Neural crest cell (in vitro differentiated cells): ENCODE measurements around the gene MAML3. TPM values are rescaled to one million over a fixed set of nuclear protein-coding genes. Genes with fewer than 3 reads are reported as not detected.

Source experiments
- DNase-seq: peaks from one replicate; pipeline ENCODE4 v3.0.0; 2021; ENCODE audit warnings: low read depth, mixed read lengths, low spot score
- H3K27ac Mint-ChIP-seq: one replicate; pipeline ENCODE4 v1.8.0; 2021; ENCODE audit warnings: mild to moderate bottlenecking, mixed read lengths; ENCODE audit not compliant: unreplicated experiment
- H3K27me3 Mint-ChIP-seq: 2 replicates; pipeline ENCODE4 v1.8.0; 2021; ENCODE audit warnings: low read depth, mild to moderate bottlenecking, mixed read lengths
- H3K36me3 Mint-ChIP-seq: 2 replicates; pipeline ENCODE4 v1.8.0; 2021; ENCODE audit warnings: low read depth, mild to moderate bottlenecking, mixed read lengths
- H3K4me1 Mint-ChIP-seq: 2 replicates; pipeline ENCODE4 v1.8.0; 2021; ENCODE audit warnings: mixed read lengths
- H3K4me3 Mint-ChIP-seq: one replicate; pipeline ENCODE4 v1.8.0; 2021; ENCODE audit warnings: mild to moderate bottlenecking, mixed read lengths
- H3K9me3 Mint-ChIP-seq: 2 replicates; pipeline ENCODE4 v1.8.0; 2021; ENCODE audit warnings: mixed read lengths
- CTCF ChIP-seq: fragments of 200-600 bp; sonication (generic); conservative IDR thresholded peaks from 2 replicates; pipeline ENCODE4 v1.5.0; 2021; ENCODE audit warnings: antibody characterized with exemption, mild to moderate bottlenecking
- total RNA-seq: library from RNA; stranded (reverse); gene quantifications from 2 replicates; pipeline ENCODE4 v1.2.1, GENCODE V29; 2021

Gene MAML3
- total RNA-seq, 1 donor from 2014 or later: 21.8 TPM

- TF ChIP-seq CTCF: no peak
- Mint-ChIP-seq H3K36me3 (no peaks in the 10 kb centered on the region), H3K27me3 (no peaks in the 10 kb centered on the region), H3K4me1 (peaks cover 29% of the 10 kb centered on the region), H3K27ac (no peak overlapping the region), H3K4me3 (no peak overlapping the region), H3K9me3 (no peaks in the 10 kb centered on the region)
- no peak for DNase-seq
Measured at GRCh38 chr4:140061659-140062289, 92.2 kb downstream of the MAML3 start.

- H3K27ac Mint-ChIP-seq: no peak overlapping the region
- H3K9me3 Mint-ChIP-seq: no peaks in the 10 kb centered on the region
- no peaks in the 10 kb centered on the region for H3K36me3 Mint-ChIP-seq
- H3K4me3 Mint-ChIP-seq: no peak overlapping the region
- H3K4me1 Mint-ChIP-seq: peaks cover 25% of the 10 kb centered on the region
- no peaks in the 10 kb centered on the region for H3K27me3 Mint-ChIP-seq
- no peak for DNase-seq
- TF ChIP-seq CTCF: no peak
Measured at GRCh38 chr4:140061194-140061593, 92.8 kb downstream of the MAML3 start.

GRCh38 chr4:140059159-140059558 is 94.8 kb downstream of the MAML3 start:
- Mint-ChIP-seq H3K27me3 (no peaks in the 10 kb centered on the region), H3K4me1 (peaks cover 25% of the 10 kb centered on the region), H3K36me3 (no peaks in the 10 kb centered on the region), H3K4me3 (no peak overlapping the region), H3K27ac (no peak overlapping the region), H3K9me3 (no peaks in the 10 kb centered on the region)
- no peak for TF ChIP-seq CTCF
- no peak for DNase-seq

GRCh38 chr4:140057701-140058100 is 96.3 kb downstream of the MAML3 start:
- Mint-ChIP-seq H3K4me1 (peaks cover 25% of the 10 kb centered on the region), H3K36me3 (no peaks in the 10 kb centered on the region), H3K27me3 (no peaks in the 10 kb centered on the region), H3K27ac (no peak overlapping the region), H3K9me3 (no peaks in the 10 kb centered on the region), H3K4me3 (no peak overlapping the region)
- no peak for DNase-seq
- TF ChIP-seq CTCF: no peak

- no peaks in the 10 kb centered on the region for H3K27me3 Mint-ChIP-seq
- H3K36me3 Mint-ChIP-seq: no peaks in the 10 kb centered on the region
- H3K27ac Mint-ChIP-seq: no peak overlapping the region
- no peak for DNase-seq
- H3K4me1 Mint-ChIP-seq: peaks cover 22% of the 10 kb centered on the region
- H3K4me3 Mint-ChIP-seq: no peak overlapping the region
- TF ChIP-seq CTCF: no peak
- H3K9me3 Mint-ChIP-seq: no peaks in the 10 kb centered on the region
Measured at GRCh38 chr4:140056015-140056414, 98.0 kb downstream of the MAML3 start.
